Endothelial cell of umbilical vein (primary cell): Measurements from ENCODE around the gene CSRP1. TPM values are rescaled to one million over a fixed set of nuclear protein-coding genes. Genes with fewer than 3 reads are reported as not detected.

Source experiments
- BruUV-seq: library from RNA; stranded (reverse); fragments of 400-500 nt; replicated peaks from 2 replicates; lab custom pipeline; 2021; lab: Mats Ljungman, UMichigan
- CTCF ChIA-PET: fragments of 300-600, 350-600 bp; sonication (Branson Sonifier 250); formaldehyde crosslinking; loops from one replicate; lab custom pipeline; 2021; ENCODE audit warnings: antibody characterized with exemption, inconsistent platforms; lab: Charles Lee
- POLR2A ChIA-PET: fragments of 300-600, 350-600 bp; sonication (Branson Sonifier 250); formaldehyde crosslinking; loops from one replicate; lab custom pipeline; 2021; ENCODE audit warnings: antibody characterized with exemption, inconsistent platforms; lab: Charles Lee
- DNase-seq: peaks from one replicate; pipeline ENCODE4 v3.0.0-alpha.2; 2011; ENCODE audit warnings: low read depth, low spot score
- FAIRE-seq: peaks from 2 replicates; lab custom pipeline; 2011; peaks lifted over from hg19 to GRCh38; lab: Jason Lieb, UNC
- H2AFZ ChIP-seq: 2 replicates; pipeline ENCODE4 v1.6.0; 2012; ENCODE audit warnings: low read depth, low read length, control low read depth, inconsistent platforms
- H3K27ac ChIP-seq: 2 replicates; pipeline ENCODE4 v1.5.1; 2011; ENCODE audit warnings: low read depth, mild to moderate bottlenecking, control low read depth, low read length, moderate library complexity; ENCODE audit not compliant: insufficient read depth
- H3K27me3 ChIP-seq, 2 experiments: 2 replicates each; pipeline versions ENCODE4 v1.6.0 to v1.6.1; 2011; ENCODE audit warnings: low read length in 2 of 2, mixed read lengths in 1 of 2; ENCODE audit not compliant: control insufficient read depth in 2 of 2, insufficient read depth in 2 of 2
- H3K36me3 ChIP-seq, 2 experiments: 2 replicates in 1 of 2; 3 replicates in 1 of 2; pipeline ENCODE4 v1.5.1; 2011; ENCODE audit warnings: low read length in 2 of 2, mild to moderate bottlenecking in 1 of 2, moderate library complexity in 1 of 2; ENCODE audit not compliant: control insufficient read depth in 2 of 2, insufficient read depth in 2 of 2; ENCODE audit errors: extremely low read depth in 1 of 2
- H3K4me1 ChIP-seq: 3 replicates; pipeline ENCODE4 v1.5.1; 2011; ENCODE audit warnings: mild to moderate bottlenecking, low read length; ENCODE audit not compliant: control insufficient read depth, insufficient read depth; ENCODE audit errors: extremely low read depth
- H3K4me2 ChIP-seq: 2 replicates; pipeline ENCODE4 v1.6.1; 2011; ENCODE audit warnings: low read length, control low read depth, mixed read lengths; ENCODE audit not compliant: insufficient read depth
- H3K4me3 ChIP-seq, 3 experiments: fragments of 200-600 bp in 1 of 3; sonication (generic), shearing (Covaris generic) in 1 of 3; replicated peaks in 1 of 3; 2 replicates each; pipeline ENCODE4 v1.5.1; 2011 to 2016; ENCODE audit warnings: control low read depth in 3 of 3, low read length in 3 of 3, mild to moderate bottlenecking in 2 of 3, inconsistent platforms in 1 of 3, low read depth in 1 of 3, moderate library complexity in 1 of 3; ENCODE audit not compliant: insufficient read depth in 1 of 3
- H3K79me2 ChIP-seq: 2 replicates; pipeline ENCODE4 v1.6.0; 2012; ENCODE audit warnings: low read length, inconsistent platforms; ENCODE audit not compliant: control insufficient read depth, insufficient read depth
- H3K9ac ChIP-seq: replicated peaks from 2 replicates; pipeline ENCODE3; 2011; ENCODE audit warnings: low read length, control low read depth; ENCODE audit not compliant: insufficient read depth; ENCODE audit errors: extremely low read depth
- H3K9me1 ChIP-seq: replicated peaks from 3 replicates; pipeline ENCODE4 v1.6.0; 2011; ENCODE audit warnings: mild to moderate bottlenecking, low read length; ENCODE audit not compliant: control insufficient read depth, insufficient read depth; ENCODE audit errors: extremely low read depth
- H3K9me3 ChIP-seq: replicated peaks from 2 replicates; pipeline ENCODE4 v1.5.1; 2012; ENCODE audit warnings: low read length, inconsistent platforms; ENCODE audit not compliant: control insufficient read depth, insufficient read depth
- H4K20me1 ChIP-seq: replicated peaks from 2 replicates; pipeline ENCODE3; 2011; ENCODE audit warnings: mild to moderate bottlenecking, low read length; ENCODE audit not compliant: control insufficient read depth, insufficient read depth; ENCODE audit errors: extremely low read depth
- CTCF ChIP-seq, 2 donors: IDR thresholded peaks; 1 replicate in 1 of 2; 2 replicates in 1 of 2; pipeline ENCODE4 v1.5.1; 2011; ENCODE audit warnings: low read length in 2 of 2, mild to moderate bottlenecking in 2 of 2, moderate library complexity in 2 of 2, control low read depth in 1 of 2, inconsistent platforms in 1 of 2, low read depth in 1 of 2; ENCODE audit not compliant: insufficient read depth in 1 of 2; ENCODE audit errors: extremely low read depth in 1 of 2
- EZH2 ChIP-seq: IDR thresholded peaks from 2 replicates; pipeline ENCODE4 v1.6.1; 2012; ENCODE audit warnings: borderline replicate concordance, low read depth, mild to moderate bottlenecking, moderate library complexity, low read length, inconsistent platforms; ENCODE audit not compliant: severe bottlenecking
- FOS ChIP-seq: IDR thresholded peaks from 2 replicates; pipeline ENCODE4 v1.6.1; 2011; ENCODE audit warnings: mild to moderate bottlenecking, low read length, moderate library complexity, borderline replicate concordance; ENCODE audit not compliant: insufficient read depth
- GATA2 ChIP-seq: IDR thresholded peaks from 2 replicates; pipeline ENCODE4 v1.7.0; 2011; ENCODE audit warnings: low read depth, mild to moderate bottlenecking, moderate library complexity, mixed read lengths, low read length; ENCODE audit not compliant: insufficient read length, insufficient read depth
- JUN ChIP-seq: IDR thresholded peaks from 2 replicates; pipeline ENCODE4 v1.6.1; 2011; ENCODE audit warnings: borderline replicate concordance, low read depth; ENCODE audit not compliant: insufficient read length, insufficient read depth
- MAX ChIP-seq: IDR thresholded peaks from 2 replicates; pipeline ENCODE4 v1.6.1; 2011; ENCODE audit not compliant: insufficient read depth, insufficient read length
- MYC ChIP-seq: IDR thresholded peaks from one replicate; pipeline ENCODE4 v1.6.1; 2011; ENCODE audit warnings: mild to moderate bottlenecking, low read depth, low read length
- POLR2A ChIP-seq: IDR thresholded peaks from 2 replicates; pipeline ENCODE4 v1.6.1; 2012; ENCODE audit warnings: low read depth, mild to moderate bottlenecking, control low read depth, low read length
- POLR2AphosphoS5 ChIP-seq: IDR thresholded peaks from 2 replicates; pipeline ENCODE4 v1.6.1; 2012; ENCODE audit warnings: low read depth, mild to moderate bottlenecking, control low read depth, low read length, moderate library complexity; ENCODE audit not compliant: insufficient read depth
- dilution Hi-C: fragments of 300-500 bp; cut with MboI; formaldehyde crosslinking; loops from one replicate; pipeline ENCODE4 v1.15.0; 2019; ENCODE audit warnings: low sequenced_read_pairs; ENCODE audit not compliant: extremely low pct_ligation_motif_present
- intact Hi-C: fragments of 100-400 bp; cut with micrococcal nuclease; formaldehyde crosslinking; loops from one replicate; pipeline ENCODE4 v1.10.0; 2022
- polyA plus RNA-seq, 4 experiments: library from polyadenylated mRNA; depleted of rRNA in 3 of 4; stranded (reverse) in 3 of 4; unstranded in 1 of 4; fragments of >200 nt; gene quantifications; 2 replicates each; pipeline versions ENCODE4 v1.2.1 to v1.2.3, GENCODE V29; 2011 to 2012; ENCODE audit warnings: missing spikeins in 1 of 4
- total RNA-seq: library from RNA; stranded (reverse); gene quantifications from 2 replicates; pipeline ENCODE4 v1.2.3, GENCODE V29; 2021

The CSRP1 gene
- total and polyA plus RNA-seq, 2 donors (not counting 3 experiments of a cell fraction or from before 2014, with no cell fraction given), result 393 to 510 TPM

- Histone ChIP-seq H3K4me1 (peaks cover 59% of the 10 kb centered on the region), H2AFZ (no peak overlapping the region), H3K9ac (peak overlapping the region; percentile 49), H3K9me1 (no peaks in the 10 kb centered on the region), H3K36me3 (no peaks in the 10 kb centered on the region), H3K79me2 (peaks cover 67% of the 10 kb centered on the region), H4K20me1 (no peaks in the 10 kb centered on the region), H3K27me3 (no peaks in the 10 kb centered on the region), H3K9me3 (no peaks in the 10 kb centered on the region), H3K4me2 (peak overlapping the region; percentile 81), H3K27ac (peak overlapping the region; percentile 89), H3K4me3 (peak overlapping the region in 1 of 3 experiments; percentile 84)
- intact Hi-C loops (no loop called here), dilution Hi-C loops (no loop called here)
- DNase-seq (no peak), FAIRE-seq (peak; percentile 4)
- no TSS peak for BruUV-seq
- ChIA-PET CTCF (interaction anchor here (3.2 to 28.3 kb wide), 3 partner anchors 1 to 69 kb away, joined by 17 to 1317 read pairs (median 1317); partner anchors contain the start of gene CSRP1), POLR2A (interaction anchor here (0.9 to 7.8 kb wide), 5 partner anchors 9 to 34 kb away, joined by 3 to 124 read pairs (median 9); partner anchors contain the start of gene NAV1)
- no peak for TF ChIP-seq JUN
- no peak for TF ChIP-seq MYC
- TF ChIP-seq CTCF (IDR thresholded peaks at IDR 0.05; ENCODE audit: extremely low read depth in 1 of 2, insufficient read depth in 1 of 2, low read depth in 1 of 2, low read length in 2 of 2), result no peak
- no peak for TF ChIP-seq POLR2A
- no peak for TF ChIP-seq MAX
- no peak for TF ChIP-seq EZH2
- no peak for TF ChIP-seq POLR2AphosphoS5
- no peak for TF ChIP-seq GATA2
- TF ChIP-seq FOS, result no peak
Measured at GRCh38 chr1:201504799-201505502, 2.0 kb downstream of the CSRP1 start.
